SKM-1 (cell line): ENCODE measurements around the gene RNF145.
"Not testable (repeated sequence)": the region's sequence is repeated elsewhere in the genome, so short reads cannot be mapped to it uniquely, and the experiment has no call there.

Source experiments
- DNase-seq: peaks from one replicate; lab custom pipeline; 2025; ENCODE audit not compliant: unreplicated experiment; lab: John Stamatoyannopoulos, UW

Gene RNF145, protein sequence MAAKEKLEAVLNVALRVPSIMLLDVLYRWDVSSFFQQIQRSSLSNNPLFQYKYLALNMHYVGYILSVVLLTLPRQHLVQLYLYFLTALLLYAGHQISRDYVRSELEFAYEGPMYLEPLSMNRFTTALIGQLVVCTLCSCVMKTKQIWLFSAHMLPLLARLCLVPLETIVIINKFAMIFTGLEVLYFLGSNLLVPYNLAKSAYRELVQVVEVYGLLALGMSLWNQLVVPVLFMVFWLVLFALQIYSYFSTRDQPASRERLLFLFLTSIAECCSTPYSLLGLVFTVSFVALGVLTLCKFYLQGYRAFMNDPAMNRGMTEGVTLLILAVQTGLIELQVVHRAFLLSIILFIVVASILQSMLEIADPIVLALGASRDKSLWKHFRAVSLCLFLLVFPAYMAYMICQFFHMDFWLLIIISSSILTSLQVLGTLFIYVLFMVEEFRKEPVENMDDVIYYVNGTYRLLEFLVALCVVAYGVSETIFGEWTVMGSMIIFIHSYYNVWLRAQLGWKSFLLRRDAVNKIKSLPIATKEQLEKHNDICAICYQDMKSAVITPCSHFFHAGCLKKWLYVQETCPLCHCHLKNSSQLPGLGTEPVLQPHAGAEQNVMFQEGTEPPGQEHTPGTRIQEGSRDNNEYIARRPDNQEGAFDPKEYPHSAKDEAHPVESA

GRCh38 chr5:159209438-159210209 is at the start of gene RNF145:
Gene RNF145 (minus strand): TSS chr5:159209553. CDS start chr5:159203617, 5,936 bp downstream.
- DNase-seq: peak; percentile 46

GRCh38 chr5:159258361-159258760 is 49.0 kb upstream of the RNF145 start:
- DNase-seq: no peak

DNA sequence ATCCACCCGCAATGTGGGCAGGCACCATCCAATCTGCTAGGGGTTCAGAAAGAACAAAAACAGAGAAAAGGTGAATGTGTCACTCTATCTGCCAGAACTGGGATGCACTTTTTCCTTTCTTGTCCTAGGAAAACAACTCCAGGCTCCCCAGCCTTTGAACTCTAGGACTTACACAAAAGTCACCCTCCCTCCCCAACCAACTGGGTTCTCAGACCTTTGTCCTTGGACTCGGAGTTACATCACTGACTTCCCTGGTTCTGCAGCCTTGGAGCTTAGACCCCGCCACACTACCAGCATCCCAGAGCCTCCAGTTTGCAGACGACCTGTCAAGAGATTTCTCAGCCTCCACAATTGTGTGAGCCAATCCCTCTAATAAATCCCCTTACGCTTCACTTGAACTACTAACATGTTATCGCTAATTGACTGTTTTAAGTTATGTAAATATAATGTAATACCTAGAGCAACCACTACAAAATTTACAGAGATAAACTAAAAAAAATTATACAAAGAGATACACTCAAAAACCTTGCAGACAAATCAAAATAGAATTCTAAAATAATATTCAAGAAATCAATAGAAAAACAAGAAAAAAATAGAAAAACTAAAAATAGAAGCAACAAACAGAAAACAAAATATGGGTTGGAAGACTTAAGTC is 48.4 kb upstream of the RNF145 start:
- DNase-seq: no peak

- DNase-seq: no peak
Measured at GRCh38 chr5:159257007-159257406, 47.7 kb upstream of the RNF145 start.

- DNase-seq: no peak
Measured at GRCh38 chr5:159252195-159252594, 42.8 kb upstream of the RNF145 start.

DNA sequence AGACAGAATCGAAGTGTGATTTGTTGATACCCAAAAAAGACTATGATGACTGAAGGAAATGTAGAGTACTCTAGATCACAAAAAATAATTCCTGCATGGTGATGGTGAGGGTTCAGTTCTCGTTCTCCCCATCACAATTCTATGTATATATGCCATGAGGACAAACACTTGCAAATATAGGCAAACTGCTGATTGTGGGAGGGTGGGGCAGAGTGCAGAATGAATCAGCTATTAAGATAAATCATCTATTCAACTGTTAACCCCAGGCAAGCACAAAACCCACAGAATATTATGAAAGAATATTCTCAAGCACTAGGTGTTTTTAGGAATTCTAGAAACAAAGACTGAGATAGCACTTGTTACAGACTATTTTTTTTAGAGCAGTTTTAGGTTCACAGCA is 39.8 kb upstream of the RNF145 start:
- no peak for DNase-seq

GRCh38 chr5:159244890-159245289 is 35.5 kb upstream of the RNF145 start:
- DNase-seq: no peak

DNA sequence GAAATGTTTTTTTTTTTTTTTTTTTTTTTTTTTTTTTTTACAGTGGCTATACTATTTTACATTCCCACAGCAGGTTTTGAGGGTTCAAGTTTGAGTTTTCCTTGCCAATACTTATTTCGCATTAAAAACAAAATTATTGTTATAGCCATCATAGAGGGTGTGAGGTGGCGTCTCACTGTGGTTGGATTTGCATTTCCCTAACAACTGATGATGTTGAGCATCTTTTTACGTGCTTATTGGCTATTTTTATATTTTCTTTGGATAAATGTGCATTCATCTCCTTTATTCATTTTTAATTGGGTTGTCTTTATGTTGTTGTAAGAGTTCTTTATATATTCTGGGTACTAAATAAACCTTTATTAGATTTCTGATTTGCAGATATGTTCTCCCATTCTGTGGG is 34.8 kb upstream of the RNF145 start:
- no peak for DNase-seq

DNA sequence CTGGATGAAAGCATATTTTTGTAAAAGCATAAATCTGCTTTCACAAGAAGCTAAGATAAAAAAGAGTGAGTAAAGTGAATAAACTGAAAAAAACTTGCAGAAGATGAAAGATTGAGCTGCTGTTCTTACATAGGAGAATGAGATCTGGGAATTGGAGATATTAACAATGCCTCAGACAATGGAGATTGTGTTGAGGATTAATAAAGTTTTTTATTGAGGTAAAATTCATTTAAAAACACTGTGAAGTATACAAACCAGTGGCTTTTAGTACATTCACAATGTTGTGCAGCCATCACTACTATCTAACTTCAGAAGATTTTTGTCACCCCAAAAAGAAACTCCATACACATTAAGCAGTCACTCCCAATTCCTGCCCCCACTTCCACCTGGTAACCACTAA is 34.0 kb upstream of the RNF145 start:
- no peak for DNase-seq

DNA sequence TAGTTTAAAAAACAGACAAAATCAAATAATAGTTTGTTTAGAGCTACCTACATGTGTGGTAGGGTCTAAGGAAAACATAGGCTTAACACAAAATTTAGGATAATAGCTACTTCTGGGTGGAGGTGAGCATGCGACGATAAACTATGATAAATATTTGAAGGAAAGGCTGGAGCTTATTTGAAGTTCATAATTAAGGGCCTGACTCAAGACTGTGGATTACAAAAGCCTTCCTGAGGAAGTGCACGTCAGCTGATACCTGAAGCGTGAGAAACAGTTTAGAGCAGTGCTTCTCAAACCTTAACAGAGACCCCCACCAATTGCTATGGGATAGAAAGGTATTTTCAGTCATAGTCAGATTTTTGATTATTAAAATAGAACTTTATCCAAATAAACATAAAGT is 33.3 kb upstream of the RNF145 start:
- no peak for DNase-seq

GRCh38 chr5:159241946-159242552 is 32.7 kb upstream of the RNF145 start:
- DNase-seq: no peak

DNA sequence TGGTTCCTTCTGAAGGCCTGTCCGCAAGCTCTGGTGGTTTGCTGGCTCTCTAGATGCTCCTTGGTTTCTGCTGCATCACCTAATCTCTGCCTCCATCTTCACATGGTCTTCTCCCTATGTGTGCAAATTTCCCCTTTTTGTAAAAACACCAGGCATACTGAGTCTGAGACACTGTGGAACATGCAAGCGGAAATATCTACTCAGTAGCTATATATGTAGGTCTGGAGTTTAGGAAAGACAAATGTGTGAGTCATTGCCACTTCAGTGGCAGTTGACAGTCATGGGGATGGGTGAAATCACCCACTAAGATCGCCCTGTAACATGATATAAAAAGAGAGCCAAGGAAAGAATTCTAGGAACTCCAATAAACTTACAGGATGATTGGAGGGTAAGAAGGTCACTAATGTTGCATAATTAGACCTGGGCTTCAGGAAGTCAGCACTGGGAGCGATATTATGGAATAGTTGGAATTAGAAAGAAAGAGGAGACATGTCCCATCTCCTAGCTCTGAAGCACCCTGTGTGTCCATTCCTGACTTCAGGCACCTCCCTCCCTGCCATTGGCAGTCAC is 31.0 kb upstream of the RNF145 start:
- DNase-seq: no peak

- not testable (repeated sequence) for DNase-seq
Measured at GRCh38 chr5:159235871-159236520, 26.6 kb upstream of the RNF145 start.

GRCh38 chr5:159231167-159231566 is 21.8 kb upstream of the RNF145 start:
- DNase-seq: no peak

- DNase-seq: no peak
Measured at GRCh38 chr5:159230657-159231056, 21.3 kb upstream of the RNF145 start.

DNA sequence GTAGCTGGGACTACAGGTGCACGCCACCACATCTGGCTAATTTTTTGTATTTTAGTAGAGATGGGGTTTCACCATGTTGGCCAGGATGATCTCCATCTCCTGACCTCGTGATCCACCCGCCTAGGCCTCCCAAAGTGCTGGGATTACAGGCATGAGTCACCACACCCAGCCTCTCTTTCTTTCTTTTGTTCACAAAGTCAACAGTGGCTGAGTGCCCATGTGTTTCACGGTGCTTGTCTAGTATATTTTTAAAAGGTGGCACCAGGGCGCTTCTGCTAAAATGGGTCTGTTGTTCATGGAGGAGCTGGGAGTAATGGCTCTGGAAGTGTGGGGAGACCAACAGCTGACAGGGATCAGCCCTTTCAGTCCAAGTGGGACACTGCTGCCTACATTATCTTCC is 18.7 kb upstream of the RNF145 start:
- not testable (repeated sequence) for DNase-seq

- no peak for DNase-seq
Measured at GRCh38 chr5:159227452-159227851, 18.1 kb upstream of the RNF145 start.

- DNase-seq: no peak
Measured at GRCh38 chr5:159226451-159226850, 17.1 kb upstream of the RNF145 start.

- no peak for DNase-seq
Measured at GRCh38 chr5:159224471-159224870, 15.1 kb upstream of the RNF145 start.

GRCh38 chr5:159223469-159223868 is 14.1 kb upstream of the RNF145 start:
- DNase-seq: no peak
